Left lung (tissue), 10 donors: Measurements from ENCODE around the gene FAM234B. TPM values are rescaled to one million over a fixed set of nuclear protein-coding genes. Genes with fewer than 3 reads are reported as not detected.

ENCODE experiments used
- ATAC-seq: fragments of 200-7000 bp; cut with Tn5 transposase; one replicate; pipeline ENCODE4 v1.9.1; 2020; ENCODE audit warnings: moderate library complexity
- DNase-seq, 4 donors: peaks; one replicate each; pipeline ENCODE4 v3.0.0-alpha.2; 2013 to 2020
- H3K27ac ChIP-seq, 2 donors: fragments of 200-600 bp; sonication (generic) in 1 of 2; one replicate each; pipeline versions ENCODE4 v1.5.0 to v1.8.0; 2020 to 2021
- H3K27me3 ChIP-seq, 2 donors: fragments of 200-600 bp; sonication (generic) in 1 of 2; one replicate each; pipeline versions ENCODE4 v1.5.0 to v1.8.0; 2020 to 2021
- H3K36me3 ChIP-seq, 2 donors: fragments of 200-600 bp; sonication (generic) in 1 of 2; one replicate each; pipeline versions ENCODE4 v1.5.0 to v1.8.0; 2020 to 2021
- H3K4me1 ChIP-seq, 2 donors: fragments of 200-600 bp; one replicate each; pipeline ENCODE4 v1.8.0; 2021
- H3K4me3 ChIP-seq, 2 donors: fragments of 200-600 bp; sonication (generic) in 1 of 2; one replicate each; pipeline versions ENCODE4 v1.5.0 to v1.8.0; 2020 to 2021; ENCODE audit warnings: mild to moderate bottlenecking in 1 of 2
- H3K9me3 ChIP-seq, 2 donors: fragments of 200-600 bp; sonication (generic) in 1 of 2; one replicate each; pipeline versions ENCODE4 v1.5.0 to v1.8.0; 2020 to 2021
- intact Hi-C, 2 donors: fragments of 100-400 bp; cut with DNase I; formaldehyde crosslinking; loops; one replicate each; pipeline versions ENCODE4 v1.11.2 to v1.14.2; 2022
- polyA plus RNA-seq, 6 donors: library from polyadenylated mRNA; unstranded; fragments of 120-200 nt; gene quantifications; one replicate each; pipeline ENCODE4 v1.2.1, GENCODE V29; 2013; ENCODE audit not compliant: insufficient read length in 6 of 6
- total RNA-seq, 2 donors: library from RNA; stranded (reverse); fragmentation: NEBNext Ultra II Directional; extraction: Animal tissue kit (Norgen Biotek cat#: 25700); gene quantifications; one replicate each; pipeline ENCODE4 v1.2.1, GENCODE V29; 2021
- TF ChIP-seq, protein P1 (sequence below), 2 donors: fragments of 200-600 bp; sonication (generic) in 1 of 2; IDR thresholded peaks; one replicate each; pipeline versions ENCODE4 v1.5.0 to v1.8.0; 2021; ENCODE audit warnings: antibody characterized with exemption in 2 of 2
- donor health status: DM: no; HTN: yes; CAD: no.
- donor health status: DM: no; HTN: no; CAD: no.

FAM234B gene
- total and polyA plus RNA-seq, 8 donors, result 7.3 to 11.0 (median 8.9) TPM

DNA sequence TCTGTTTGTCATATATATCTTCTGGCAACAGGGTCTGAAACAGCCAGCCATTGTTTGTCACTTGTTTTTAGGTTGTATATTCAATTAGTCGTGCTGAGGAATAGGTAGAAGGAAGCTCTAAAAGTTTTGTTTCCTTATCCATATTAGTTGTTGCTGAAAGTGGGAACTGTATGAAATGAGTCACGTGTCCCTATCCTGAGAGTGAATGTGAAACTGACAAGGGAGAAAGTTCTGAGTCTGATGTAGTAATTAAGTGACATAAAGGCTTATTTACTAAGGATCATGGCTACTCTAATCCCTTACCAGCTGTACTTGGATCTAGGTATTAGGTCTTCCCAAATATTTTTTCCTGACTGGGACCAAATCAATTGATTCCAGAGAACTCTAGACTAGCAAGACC lies 16.4 kb downstream of the FAM234B start:
- Histone ChIP-seq H3K4me3 (no peak overlapping the region), H3K9me3 (no peaks in the 10 kb centered on the region), H3K4me1 (no peaks in the 10 kb centered on the region), H3K27me3 (no peaks in the 10 kb centered on the region), H3K36me3 (peaks cover 0 to 50% of the 10 kb centered on the region in 2 donors), H3K27ac (no peak overlapping the region)
- TF ChIP-seq, protein P1, sequence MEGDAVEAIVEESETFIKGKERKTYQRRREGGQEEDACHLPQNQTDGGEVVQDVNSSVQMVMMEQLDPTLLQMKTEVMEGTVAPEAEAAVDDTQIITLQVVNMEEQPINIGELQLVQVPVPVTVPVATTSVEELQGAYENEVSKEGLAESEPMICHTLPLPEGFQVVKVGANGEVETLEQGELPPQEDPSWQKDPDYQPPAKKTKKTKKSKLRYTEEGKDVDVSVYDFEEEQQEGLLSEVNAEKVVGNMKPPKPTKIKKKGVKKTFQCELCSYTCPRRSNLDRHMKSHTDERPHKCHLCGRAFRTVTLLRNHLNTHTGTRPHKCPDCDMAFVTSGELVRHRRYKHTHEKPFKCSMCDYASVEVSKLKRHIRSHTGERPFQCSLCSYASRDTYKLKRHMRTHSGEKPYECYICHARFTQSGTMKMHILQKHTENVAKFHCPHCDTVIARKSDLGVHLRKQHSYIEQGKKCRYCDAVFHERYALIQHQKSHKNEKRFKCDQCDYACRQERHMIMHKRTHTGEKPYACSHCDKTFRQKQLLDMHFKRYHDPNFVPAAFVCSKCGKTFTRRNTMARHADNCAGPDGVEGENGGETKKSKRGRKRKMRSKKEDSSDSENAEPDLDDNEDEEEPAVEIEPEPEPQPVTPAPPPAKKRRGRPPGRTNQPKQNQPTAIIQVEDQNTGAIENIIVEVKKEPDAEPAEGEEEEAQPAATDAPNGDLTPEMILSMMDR (IDR thresholded peaks at IDR 0.05), result no peak
- intact Hi-C loops, result no loop called here
- DNase-seq (no peak), ATAC-seq (no peak)

DNA sequence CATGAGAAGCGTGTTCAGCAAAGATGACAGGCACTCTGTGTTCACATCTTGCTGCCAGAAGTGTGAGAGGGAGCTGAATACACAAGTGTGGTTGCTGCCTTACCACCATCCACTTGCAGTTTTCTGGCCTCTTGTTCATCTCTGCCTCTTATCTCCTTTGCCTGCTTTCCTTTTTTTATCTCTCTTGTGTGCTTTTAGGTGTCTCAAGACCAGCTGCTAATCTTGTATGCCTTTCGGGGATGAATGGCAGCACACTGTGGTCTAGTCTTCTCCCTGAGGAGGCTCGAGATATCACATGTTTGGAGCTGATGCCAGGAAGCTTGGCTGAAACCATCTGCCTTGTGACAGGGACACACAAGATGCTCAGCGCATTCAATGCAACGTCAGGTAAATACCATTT lies 17.2 kb downstream of the FAM234B start:
- intact Hi-C loops, result no loop called here
- Histone ChIP-seq H3K4me3 (no peak overlapping the region), H3K36me3 (peaks cover 0 to 47% of the 10 kb centered on the region in 2 donors), H3K9me3 (no peaks in the 10 kb centered on the region), H3K27ac (no peak overlapping the region), H3K27me3 (no peaks in the 10 kb centered on the region), H3K4me1 (no peaks in the 10 kb centered on the region)
- TF ChIP-seq, protein P1 (IDR thresholded peaks at IDR 0.05), result no peak
- no peak for ATAC-seq
- DNase-seq, result no peak

DNA sequence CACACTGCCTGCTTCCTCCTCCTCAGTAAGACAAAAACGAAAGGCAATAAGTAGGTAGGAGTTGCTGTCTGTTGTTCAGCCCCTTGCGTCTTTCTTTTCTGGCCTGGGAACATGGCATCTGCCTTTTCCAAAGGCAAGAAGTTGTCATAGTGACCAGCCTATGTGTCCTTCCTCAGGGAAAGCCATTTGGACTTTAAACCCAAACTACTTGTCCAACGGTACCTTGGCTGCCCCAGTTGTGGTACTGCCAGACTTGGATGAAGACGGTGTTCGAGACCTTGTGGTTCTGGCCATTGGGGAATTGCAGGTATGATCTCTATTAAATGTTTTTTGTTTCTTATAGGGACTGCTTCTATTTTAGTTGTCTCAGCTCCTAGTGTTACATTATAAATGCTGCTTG lies 18.5 kb downstream of the FAM234B start:
- H3K27ac ChIP-seq, result no peak overlapping the region
- H3K9me3 ChIP-seq, result no peaks in the 10 kb centered on the region
- TF ChIP-seq, protein P1 (IDR thresholded peaks at IDR 0.05), result no peak
- no peaks in the 10 kb centered on the region for H3K4me1 ChIP-seq
- H3K36me3 ChIP-seq, result peaks cover 0 to 53% of the 10 kb centered on the region in 2 donors
- DNase-seq (no peak), ATAC-seq (no peak)
- H3K4me3 ChIP-seq, result no peak overlapping the region
- no peaks in the 10 kb centered on the region for H3K27me3 ChIP-seq
- intact Hi-C loops, result no loop called here

DNA sequence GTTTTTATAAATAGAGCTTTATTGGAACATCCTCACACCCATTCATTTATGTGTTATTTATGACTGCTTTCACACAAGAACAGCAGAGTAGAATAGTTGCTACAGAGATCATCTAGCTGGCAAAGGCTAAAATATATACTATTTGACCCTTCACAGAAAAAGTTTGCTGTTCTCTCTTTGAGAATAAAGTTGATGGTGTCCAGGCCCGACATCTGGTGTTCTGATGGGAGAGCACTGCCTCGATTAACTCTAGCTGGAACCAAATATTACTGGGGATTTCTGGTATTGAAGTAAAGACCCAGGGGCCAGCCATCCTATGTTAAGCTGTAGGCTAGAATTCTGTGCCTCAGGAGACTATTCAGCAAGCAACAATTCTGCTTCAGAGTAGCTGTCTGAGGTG lies 21.8 kb downstream of the FAM234B start:
- Histone ChIP-seq H3K9me3 (no peaks in the 10 kb centered on the region), H3K4me1 (no peaks in the 10 kb centered on the region), H3K27me3 (no peaks in the 10 kb centered on the region), H3K36me3 (peaks cover 0 to 52% of the 10 kb centered on the region in 2 donors), H3K27ac (no peak overlapping the region), H3K4me3 (no peak overlapping the region)
- ATAC-seq (no peak), DNase-seq (no peak)
- TF ChIP-seq, protein P1 (IDR thresholded peaks at IDR 0.05), result no peak
- intact Hi-C loops, result no loop called here

DNA sequence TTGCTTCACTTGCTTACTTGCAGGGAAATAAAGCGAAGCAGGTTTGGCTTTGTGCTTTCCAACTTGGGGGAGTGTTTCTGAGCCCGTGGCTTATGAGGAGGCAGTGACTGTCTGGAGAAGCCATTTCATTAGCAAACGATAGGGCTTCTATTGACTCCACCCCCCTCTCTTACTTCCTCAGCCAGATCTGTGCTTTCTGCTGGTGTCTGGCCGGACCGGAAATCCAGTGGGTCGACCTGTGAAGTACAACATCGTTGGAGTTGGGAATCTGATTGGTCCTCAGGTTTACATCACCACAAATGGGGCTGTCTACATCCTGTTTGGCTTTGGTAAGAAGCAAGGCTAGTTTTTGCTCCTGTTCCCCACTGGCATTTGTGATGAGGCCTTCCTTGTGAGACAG lies 22.3 kb downstream of the FAM234B start:
- Histone ChIP-seq H3K9me3 (no peaks in the 10 kb centered on the region), H3K4me3 (no peak overlapping the region), H3K36me3 (peaks cover 0 to 52% of the 10 kb centered on the region in 2 donors), H3K4me1 (no peaks in the 10 kb centered on the region), H3K27ac (no peak overlapping the region), H3K27me3 (no peaks in the 10 kb centered on the region)
- no peak for DNase-seq
- TF ChIP-seq, protein P1 (IDR thresholded peaks at IDR 0.05), result no peak
- no peak for ATAC-seq
- intact Hi-C loops, result no loop called here
